K562 (cell line): ENCODE measurements around the gene SHANK1. TPM values are rescaled to one million over a fixed set of nuclear protein-coding genes. Genes with fewer than 3 reads are reported as not detected.

Experiments used
- ATAC-seq: fragments of 200-7000 bp; cut with Tn5 transposase; 3 replicates; pipeline ENCODE4 v1.9.1; 2020; ENCODE audit warnings: moderate library complexity
- BruUV-seq: library from RNA; stranded (reverse); fragments of 400-500 nt; replicated peaks from 2 replicates; lab custom pipeline; 2021; lab: Mats Ljungman, UMichigan
- CTCF ChIA-PET: fragments of 300-600 bp; formaldehyde crosslinking; extraction: SDS; loops from one replicate; lab custom pipeline; 2021; ENCODE audit warnings: low intra/inter-chr PET ratio; lab: Yijun Ruan, JAX
- POLR2A ChIA-PET: fragments of 300-600, 350-650 bp; sonication (Branson Sonifier 250); formaldehyde crosslinking; extraction: SDS; loops from one replicate; lab custom pipeline; 2021; ENCODE audit warnings: antibody characterized with exemption, inconsistent platforms; lab: Yijun Ruan, JAX
- DNase-seq, 4 experiments: peaks; one replicate each; pipeline versions ENCODE4 v3.0.0 to v3.0.0-alpha.2; 2011 to 2018; ENCODE audit warnings: low spot score in 3 of 4, mixed read lengths in 3 of 4; ENCODE audit errors: extremely low read depth in 1 of 4
- FAIRE-seq: peaks from 2 replicates; lab custom pipeline; 2011; peaks lifted over from hg19 to GRCh38; lab: Jason Lieb, UNC
- H2AFZ ChIP-seq: 2 replicates; pipeline ENCODE4 v1.6.0; 2011; ENCODE audit warnings: low read depth, low read length, control low read depth, inconsistent platforms
- H3K27ac ChIP-seq: fragments of 200-600 bp; 3 replicates; pipeline ENCODE4 v1.8.0; 2011; ENCODE audit warnings: low read depth, mild to moderate bottlenecking, control low read depth, inconsistent platforms, low read length, moderate library complexity, mixed read lengths; ENCODE audit errors: extremely low read depth
- H3K27me3 ChIP-seq, 2 experiments: fragments of 300-600 bp in 1 of 2; 2 replicates in 1 of 2; 3 replicates in 1 of 2; pipeline versions ENCODE4 v1.6.0 to v1.8.0; 2011; ENCODE audit warnings: inconsistent platforms in 2 of 2, low read length in 2 of 2, mild to moderate bottlenecking in 1 of 2, mixed read lengths in 1 of 2, moderate library complexity in 1 of 2; ENCODE audit not compliant: control insufficient read depth in 2 of 2, insufficient read depth in 2 of 2
- H3K36me3 ChIP-seq: fragments of 300-600 bp; 3 replicates; pipeline ENCODE4 v1.8.0; 2011; ENCODE audit warnings: mild to moderate bottlenecking, low read length, inconsistent platforms; ENCODE audit not compliant: control insufficient read depth, insufficient read depth
- H3K4me1 ChIP-seq, 2 experiments: fragments of 200-600 bp in 1 of 2; replicated peaks in 1 of 2; 2 replicates in 1 of 2; 3 replicates in 1 of 2; pipeline versions ENCODE4 v1.5.1 to v1.8.0; 2011; ENCODE audit warnings: inconsistent platforms in 2 of 2, low read length in 2 of 2, mild to moderate bottlenecking in 1 of 2, mixed read lengths in 1 of 2, moderate library complexity in 1 of 2; ENCODE audit not compliant: control insufficient read depth in 2 of 2, insufficient read depth in 2 of 2
- H3K4me2 ChIP-seq: 2 replicates; pipeline ENCODE4 v1.6.1; 2011; ENCODE audit warnings: low read length, control low read depth, inconsistent platforms, mixed read lengths; ENCODE audit not compliant: insufficient read depth
- H3K4me3 ChIP-seq: fragments of 200-600 bp; sonication (generic), shearing (Covaris generic); 2 replicates; pipeline ENCODE4 v1.5.1; 2016; ENCODE audit warnings: control low read depth, inconsistent platforms
- H3K79me2 ChIP-seq: fragments of 200-600 bp; 3 replicates; pipeline ENCODE4 v1.8.0; 2011; ENCODE audit warnings: low read length, inconsistent platforms; ENCODE audit not compliant: control insufficient read depth, insufficient read depth
- H3K9ac ChIP-seq, 2 experiments: 2 replicates each; pipeline versions ENCODE4 v1.6.0 to v1.6.1; 2011; ENCODE audit warnings: low read depth in 2 of 2, low read length in 2 of 2, control low read depth in 1 of 2, inconsistent platforms in 1 of 2, mild to moderate bottlenecking in 1 of 2, mixed read lengths in 1 of 2; ENCODE audit not compliant: insufficient read depth in 1 of 2
- H3K9me1 ChIP-seq: one replicate; pipeline ENCODE4 v1.6.0; 2011; ENCODE audit warnings: inconsistent platforms, mild to moderate bottlenecking, low read length, moderate library complexity; ENCODE audit not compliant: control insufficient read depth, insufficient read depth
- H3K9me3 ChIP-seq: replicated peaks from 2 replicates; pipeline ENCODE4 v1.5.1; 2011; ENCODE audit warnings: low read depth, low read length, inconsistent platforms; ENCODE audit not compliant: control insufficient read depth, insufficient read depth
- H4K20me1 ChIP-seq: replicated peaks from 2 replicates; pipeline ENCODE4 v1.6.1; 2011; ENCODE audit warnings: low read length, inconsistent platforms, mixed read lengths; ENCODE audit not compliant: control insufficient read depth, insufficient read depth
- CBX5 ChIP-seq: IDR thresholded peaks from 2 replicates; pipeline ENCODE4 v1.6.1; 2014; ENCODE audit warnings: low read depth, borderline replicate concordance
- FOS ChIP-seq: IDR thresholded peaks from 3 replicates; pipeline ENCODE4 v1.6.1; 2011; ENCODE audit not compliant: insufficient read length; ENCODE audit errors: extremely low read depth
- HDAC8 ChIP-seq: fragments of 450-650 bp; IDR thresholded peaks from 2 replicates; pipeline ENCODE4 v1.6.1; 2016; ENCODE audit warnings: mild to moderate bottlenecking, missing genetic modification characterization, moderate library complexity, missing compliant biosample characterization
- KDM5B ChIP-seq: fragments of 200-600 bp; sonication (generic); IDR thresholded peaks from 2 replicates; pipeline ENCODE4 v1.6.1; 2012; ENCODE audit warnings: low read depth, mild to moderate bottlenecking, moderate library complexity, low read length, control low read depth, inconsistent platforms; ENCODE audit not compliant: insufficient replicate concordance
- L3MBTL2 ChIP-seq: fragments of 450-650 bp; IDR thresholded peaks from 2 replicates; pipeline ENCODE4 v1.6.1; 2016; ENCODE audit warnings: mild to moderate bottlenecking, moderate library complexity
- MNT ChIP-seq, 2 experiments: fragments of 450-650 bp; conservative IDR thresholded peaks; 2 replicates each; pipeline ENCODE4 v1.6.1; 2017; ENCODE audit warnings: mild to moderate bottlenecking in 2 of 2, moderate library complexity in 2 of 2
- NCOA6 ChIP-seq: fragments of 450-650 bp; IDR thresholded peaks from 2 replicates; pipeline ENCODE4 v1.6.1; 2017; ENCODE audit warnings: mild to moderate bottlenecking
- NFXL1 ChIP-seq: fragments of 450-650 bp; formaldehyde crosslinking; IDR thresholded peaks from 2 replicates; pipeline ENCODE4 v1.4.0; 2021; ENCODE audit warnings: mild to moderate bottlenecking
- NR2C1 ChIP-seq, 2 experiments: fragments of 450-650 bp; IDR thresholded peaks; 2 replicates each; pipeline ENCODE4 v1.6.1; 2017; ENCODE audit warnings: mild to moderate bottlenecking in 2 of 2, antibody characterized with exemption in 1 of 2, inconsistent platforms in 1 of 2, missing compliant biosample characterization in 1 of 2, missing genetic modification characterization in 1 of 2
- NR2C2 ChIP-seq, 2 experiments: fragments of 200-800 bp in 1 of 2; sonication (Bioruptor generic) in 1 of 2; sonication (generic) in 1 of 2; formaldehyde crosslinking in 1 of 2; IDR thresholded peaks; 2 replicates each; pipeline versions ENCODE4 v1.6.1 to v1.8.0; 2016 to 2022; ENCODE audit warnings: mild to moderate bottlenecking in 1 of 2, missing compliant biosample characterization in 1 of 2, missing genetic modification characterization in 1 of 2, missing genetic modification reagents in 1 of 2
- TFAM ChIP-seq: fragments of 250-450 bp; sonication (Bioruptor Pico); conservative IDR thresholded peaks from 2 replicates; pipeline ENCODE4 v1.5.0; 2021; ENCODE audit warnings: mild to moderate bottlenecking, moderate library complexity
- ZBTB33 ChIP-seq: sonication (generic); formaldehyde crosslinking; IDR thresholded peaks from 2 replicates; pipeline ENCODE4 v1.8.1; 2023; ENCODE audit warnings: mild to moderate bottlenecking, missing genetic modification reagents
- ZNF583 ChIP-seq: fragments of 250-450 bp; sonication (Bioruptor Pico); IDR thresholded peaks from 2 replicates; pipeline ENCODE4 v1.4.0; 2020
- ZNF780A ChIP-seq: fragments of 250-450 bp; sonication (Bioruptor Pico); IDR thresholded peaks from 2 replicates; pipeline ENCODE4 v1.5.0; 2021; ENCODE audit warnings: mild to moderate bottlenecking
- WGBS: fragments of 100-300 bp; shearing (Covaris generic); methylation state at CpG from one replicate; pipeline ENCODE4 v1.1.6; 2016; ENCODE audit warnings: low coverage, mixed read lengths; ENCODE audit not compliant: insufficient coverage; ENCODE audit errors: missing lambda C conversion rate; 5-methylcytosine and 5-hydroxymethylcytosine counted together
- in situ Hi-C: fragments of 300-500 bp; cut with MboI; formaldehyde crosslinking; loops from 4 replicates; pipeline ENCODE4 v1.15.0; 2018; ENCODE audit warnings: inconsistent platforms, mixed read lengths
- intact Hi-C: fragments of 100-400 bp; cut with micrococcal nuclease; formaldehyde crosslinking; loops from 2 replicates; pipeline ENCODE4 v1.14.2; 2022
- polyA plus RNA-seq, 8 experiments: library from polyadenylated mRNA; depleted of rRNA in 4 of 8; stranded (reverse) in 5 of 8; unstranded in 3 of 8; fragments of >200 nt; fragmentation: Nextera tagmentation in 2 of 8; fragmentation: Illumina TruSeq in 1 of 8; extraction: Ambion mirVana in 2 of 8; extraction: Trizol in 1 of 8; gene quantifications; 2 replicates each; pipeline versions ENCODE4 v1.2.1 to v1.2.3, GENCODE V29; 2011 to 2014; ENCODE audit warnings: inconsistent platforms in 1 of 8, missing spikeins in 1 of 8
- total RNA-seq, 7 experiments: library from RNA; depleted of rRNA in 6 of 7; stranded (reverse); fragments of >200 nt in 6 of 7; fragmentation: Illumina TruSeq in 2 of 7; extraction: Trizol in 2 of 7; gene quantifications; 2 replicates each; pipeline versions ENCODE4 v1.2.1 to v1.2.3, GENCODE V29; 2011 to 2021; ENCODE audit warnings: low replicate concordance in 1 of 7

Gene SHANK1
- total and polyA plus RNA-seq, 9 of the 15 experiments (the other 6 are each of a cell fraction or from before 2014, with no cell fraction given): 0.33 to 1.3 (median 0.55) TPM; not detected in 2

GRCh38 chr19:50662651-50663481 lies 56.7 kb downstream of the SHANK1 start (continued):
- TF ChIP-seq MNT (conservative IDR thresholded peaks at IDR 0.05) (no peak), NCOA6 (no peak), FOS (no peak), TFAM (no peak), NFXL1 (CRISPR knock-in tag) (no peak)
- TF ChIP-seq, all 486 proteins: peak for 13

- no peak overlapping the region for H3K9ac ChIP-seq
- DNase-seq (peak in 1 of 4 experiments; percentile 40), ATAC-seq (no peak), FAIRE-seq (no peak)
- no peak overlapping the region for H2AFZ ChIP-seq
- no peak overlapping the region for H3K27ac ChIP-seq
- peaks cover 9% of the 10 kb centered on the region for H3K9me3 ChIP-seq
- POLR2A ChIA-PET: interaction anchor here (0.6 to 1.0 kb wide), 2 partner anchors 8 to 888 kb away, joined by 3 to 5 read pairs; no protein-coding TSS in a partner anchor
- peaks cover 3% of the 10 kb centered on the region; the same call in 1 of the 2 replicates for H4K20me1 ChIP-seq
- intact Hi-C loops: no loop called here
- CTCF ChIA-PET: no interaction called here
- no peaks in the 10 kb centered on the region for H3K27me3 ChIP-seq
- in situ Hi-C loops: no loop called here
- no peak overlapping the region for H3K4me3 ChIP-seq
- 79% methylated on average over 29 of the region's 49 CpGs for WGBS
- H3K36me3 ChIP-seq: no peaks in the 10 kb centered on the region
- H3K4me1 ChIP-seq: peaks cover 7 to 43% of the 10 kb centered on the region in 2 experiments; a peak in 4 of 5 replicates
- BruUV-seq: no TSS peak
- no peaks in the 10 kb centered on the region for H3K9me1 ChIP-seq
- no peak overlapping the region for H3K4me2 ChIP-seq
- peaks cover 14% of the 10 kb centered on the region; the same call in 2 of the 3 replicates for H3K79me2 ChIP-seq
- no peak for TF ChIP-seq HDAC8 (tag)
- no peak for TF ChIP-seq KDM5B
- TF ChIP-seq ZNF583 (CRISPR knock-in tag): no peak
- no peak for TF ChIP-seq L3MBTL2
- TF ChIP-seq ZBTB33: peak; percentile 97
- TF ChIP-seq NR2C2 (CRISPR knock-in tag; IDR thresholded peaks at IDR 0.05): peak; percentile 80; the same call in 1 of the 2 replicates
- peak; percentile 77 for TF ChIP-seq NR2C2 (tag; IDR thresholded peaks at IDR 0.05)
- no peak for TF ChIP-seq CBX5
- TF ChIP-seq NR2C1 (IDR thresholded peaks at IDR 0.05): peak; percentile 90
- TF ChIP-seq NR2C1 (tag; IDR thresholded peaks at IDR 0.05): peak; percentile 90
- no peak for TF ChIP-seq ZNF780A (CRISPR knock-in tag)
Measured at GRCh38 chr19:50661766-50662650, 57.6 kb downstream of the SHANK1 start.
